Fibroblast of lung (primary cell): ENCODE measurements around the gene KLF16. TPM values are rescaled to one million over a fixed set of nuclear protein-coding genes. Genes with fewer than 3 reads are reported as not detected.

Experiments used
- DNase-seq, 2 donors: peaks; one replicate each; pipeline versions ENCODE4 v3.0.0 to v3.0.0-alpha.2; 2010; ENCODE audit warnings: low read depth in 2 of 2
- H2AFZ ChIP-seq: 2 replicates; pipeline ENCODE4 v1.5.1; 2012; ENCODE audit warnings: low read length, control low read depth, inconsistent platforms
- H3K27ac ChIP-seq: 2 replicates; pipeline ENCODE4 v1.5.1; 2011; ENCODE audit warnings: low read length, control low read depth; ENCODE audit not compliant: insufficient read depth
- H3K27me3 ChIP-seq: 2 replicates; pipeline ENCODE4 v1.5.1; 2011; ENCODE audit warnings: mild to moderate bottlenecking, low read length; ENCODE audit not compliant: control insufficient read depth, insufficient read depth
- H3K36me3 ChIP-seq: 2 replicates; pipeline ENCODE4 v1.5.1; 2011; ENCODE audit warnings: low read length; ENCODE audit not compliant: control insufficient read depth, insufficient read depth
- H3K4me1 ChIP-seq: 2 replicates; pipeline ENCODE4 v1.5.1; 2011; ENCODE audit warnings: low read length; ENCODE audit not compliant: control insufficient read depth, insufficient read depth; ENCODE audit errors: extremely low read depth
- H3K4me2 ChIP-seq: 2 replicates; pipeline ENCODE4 v1.5.1; 2011; ENCODE audit warnings: low read length, control low read depth; ENCODE audit not compliant: insufficient read depth; ENCODE audit errors: extremely low read depth
- H3K4me3 ChIP-seq, 4 experiments: fragments of 200-600 bp in 1 of 4; sonication (generic) in 1 of 4; replicated peaks in 1 of 4; 2 replicates each; pipeline ENCODE4 v1.5.1; 2011 to 2016; ENCODE audit warnings: low read length in 4 of 4, low read depth in 3 of 4, mild to moderate bottlenecking in 3 of 4, control low read depth in 2 of 4, inconsistent platforms in 1 of 4, mixed read lengths in 1 of 4; ENCODE audit not compliant: insufficient read depth in 1 of 4; ENCODE audit errors: control extremely low read depth in 1 of 4
- H3K79me2 ChIP-seq: 2 replicates; pipeline ENCODE4 v1.5.1; 2012; ENCODE audit warnings: mild to moderate bottlenecking, low read length, inconsistent platforms; ENCODE audit not compliant: control insufficient read depth, insufficient read depth
- H3K9ac ChIP-seq: 2 replicates; pipeline ENCODE4 v1.5.1; 2011; ENCODE audit warnings: mild to moderate bottlenecking, low read length, control low read depth; ENCODE audit not compliant: insufficient read depth
- H3K9me3 ChIP-seq: 2 replicates; pipeline ENCODE4 v1.5.1; 2012; ENCODE audit warnings: low read depth, low read length; ENCODE audit not compliant: control insufficient read depth, insufficient read depth
- H4K20me1 ChIP-seq: 2 replicates; pipeline ENCODE4 v1.5.1; 2011; ENCODE audit warnings: low read length; ENCODE audit not compliant: control insufficient read depth, insufficient read depth; ENCODE audit errors: extremely low read depth
- EZH2 ChIP-seq: IDR thresholded peaks from 2 replicates; pipeline ENCODE4 v1.5.1; 2012; ENCODE audit warnings: low read length, control low read depth, mild to moderate bottlenecking; ENCODE audit errors: missing control alignments
- polyA plus RNA-seq, 2 donors: library from polyadenylated mRNA; depleted of rRNA in 1 of 2; stranded (reverse) in 1 of 2; unstranded in 1 of 2; fragments of >200 nt; gene quantifications; 2 replicates each; pipeline ENCODE4 v1.2.1, GENCODE V29; 2011 to 2012; ENCODE audit warnings: missing spikeins in 1 of 2
- total RNA-seq: library from RNA; depleted of rRNA; stranded (reverse); fragments of >200 nt; gene quantifications from 2 replicates; pipeline ENCODE4 v1.2.1, GENCODE V29; 2014
- TF ChIP-seq, protein P1 (sequence below), 2 donors: IDR thresholded peaks in 1 of 2; conservative IDR thresholded peaks in 1 of 2; 1 replicate in 1 of 2; 2 replicates in 1 of 2; pipeline ENCODE4 v1.5.1; 2011 to 2012; ENCODE audit warnings: low read length in 2 of 2, control low read depth in 1 of 2, inconsistent platforms in 1 of 2, low read depth in 1 of 2, mild to moderate bottlenecking in 1 of 2

The KLF16 gene
- total and polyA plus RNA-seq, 2 donors (not counting 1 experiment from before 2014, with no cell fraction given): 4.2 to 6.9 TPM

DNA sequence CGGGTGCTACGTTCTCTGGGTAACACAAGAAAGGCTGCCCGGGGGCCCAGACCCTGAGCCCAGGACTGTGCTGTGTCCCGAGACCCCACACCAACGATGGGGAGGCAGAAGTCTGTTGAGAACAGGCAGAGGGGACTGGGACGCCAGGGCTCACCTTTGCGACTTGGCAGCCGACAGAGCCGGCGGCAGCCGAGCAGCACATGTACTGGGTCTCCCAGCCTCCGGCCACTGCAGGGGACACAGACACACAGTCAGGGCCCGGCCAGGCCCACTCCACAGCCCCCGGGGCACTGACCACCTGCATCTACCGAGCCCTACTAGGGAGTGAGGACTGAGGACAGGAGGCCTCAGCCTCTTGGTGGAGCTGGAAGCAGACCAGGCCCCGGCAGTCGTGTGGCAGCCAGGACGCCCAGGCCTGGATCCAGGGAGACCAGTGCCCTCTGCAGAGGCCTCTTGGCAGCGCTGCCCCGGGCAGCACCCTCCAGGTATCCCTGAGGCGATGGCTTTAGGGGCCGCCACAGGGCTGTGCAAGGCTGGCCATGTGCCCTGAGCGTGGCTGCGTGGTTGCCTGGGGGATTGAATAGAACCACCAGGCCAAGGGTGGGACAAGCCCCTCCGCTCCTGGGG, 45.7 kb downstream of the KLF16 start:
- no peak overlapping the region for H2AFZ ChIP-seq
- DNase-seq: no peak
- no peak overlapping the region for H3K27ac ChIP-seq
- no peaks in the 10 kb centered on the region for H3K79me2 ChIP-seq
- no peak for TF ChIP-seq EZH2
- TF ChIP-seq, protein P1, sequence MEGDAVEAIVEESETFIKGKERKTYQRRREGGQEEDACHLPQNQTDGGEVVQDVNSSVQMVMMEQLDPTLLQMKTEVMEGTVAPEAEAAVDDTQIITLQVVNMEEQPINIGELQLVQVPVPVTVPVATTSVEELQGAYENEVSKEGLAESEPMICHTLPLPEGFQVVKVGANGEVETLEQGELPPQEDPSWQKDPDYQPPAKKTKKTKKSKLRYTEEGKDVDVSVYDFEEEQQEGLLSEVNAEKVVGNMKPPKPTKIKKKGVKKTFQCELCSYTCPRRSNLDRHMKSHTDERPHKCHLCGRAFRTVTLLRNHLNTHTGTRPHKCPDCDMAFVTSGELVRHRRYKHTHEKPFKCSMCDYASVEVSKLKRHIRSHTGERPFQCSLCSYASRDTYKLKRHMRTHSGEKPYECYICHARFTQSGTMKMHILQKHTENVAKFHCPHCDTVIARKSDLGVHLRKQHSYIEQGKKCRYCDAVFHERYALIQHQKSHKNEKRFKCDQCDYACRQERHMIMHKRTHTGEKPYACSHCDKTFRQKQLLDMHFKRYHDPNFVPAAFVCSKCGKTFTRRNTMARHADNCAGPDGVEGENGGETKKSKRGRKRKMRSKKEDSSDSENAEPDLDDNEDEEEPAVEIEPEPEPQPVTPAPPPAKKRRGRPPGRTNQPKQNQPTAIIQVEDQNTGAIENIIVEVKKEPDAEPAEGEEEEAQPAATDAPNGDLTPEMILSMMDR (conservative IDR thresholded peaks at IDR 0.05 in 1 of 2, IDR thresholded peaks at IDR 0.05 in 1 of 2; ENCODE audit: low read depth in 1 of 2, low read length in 2 of 2): no peak
- H3K27me3 ChIP-seq: no peaks in the 10 kb centered on the region
- H4K20me1 ChIP-seq: no peaks in the 10 kb centered on the region
- peaks cover 29% of the 10 kb centered on the region for H3K36me3 ChIP-seq
- H3K4me1 ChIP-seq: peaks cover 2% of the 10 kb centered on the region
- H3K9ac ChIP-seq: no peak overlapping the region
- H3K9me3 ChIP-seq: no peaks in the 10 kb centered on the region
- H3K4me3 ChIP-seq: no peak overlapping the region
- H3K4me2 ChIP-seq: no peak overlapping the region

DNA sequence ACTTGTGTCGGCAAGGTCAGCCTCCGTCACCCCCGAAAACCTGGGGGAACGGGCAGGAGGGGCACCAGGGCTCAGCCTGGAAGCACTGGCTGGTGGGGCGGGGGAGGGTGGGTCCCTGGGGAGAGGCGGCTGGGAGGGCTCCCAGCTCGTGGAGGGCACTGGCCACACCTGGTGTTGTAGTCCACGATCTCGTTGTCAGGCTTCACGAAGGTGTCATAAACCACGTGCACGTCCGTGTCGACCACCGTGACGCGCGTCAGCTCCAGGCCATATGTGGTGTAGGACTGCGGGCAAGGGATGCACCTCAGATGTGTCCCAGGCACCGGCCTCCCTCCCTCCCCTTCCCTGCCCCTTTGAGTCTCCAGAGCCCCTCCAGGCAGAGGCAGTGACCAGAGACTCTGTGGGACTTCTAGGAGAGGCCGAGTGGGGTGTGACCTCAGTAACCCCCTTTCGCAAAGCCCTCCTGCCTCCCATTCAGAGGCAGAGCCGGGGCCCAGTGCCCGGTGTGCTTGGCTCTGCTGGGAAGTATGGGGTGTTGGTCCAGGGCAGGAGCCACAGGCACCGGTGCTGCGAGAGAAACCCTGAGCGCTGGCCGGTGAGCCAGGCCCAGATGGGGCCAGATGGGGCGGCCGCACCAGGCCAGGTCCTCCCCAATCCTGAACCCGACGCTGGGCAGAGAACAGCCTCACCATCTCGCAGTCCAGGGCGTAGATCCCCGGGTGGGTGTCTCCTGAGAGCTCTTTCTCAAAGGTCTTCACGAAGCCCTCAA, 46.7 kb downstream of the KLF16 start:
- TF ChIP-seq, protein P1 (conservative IDR thresholded peaks at IDR 0.05 in 1 of 2, IDR thresholded peaks at IDR 0.05 in 1 of 2; ENCODE audit: low read depth in 1 of 2, low read length in 2 of 2): no peak
- TF ChIP-seq EZH2: no peak
- Histone ChIP-seq H3K9me3 (no peaks in the 10 kb centered on the region), H3K4me1 (peaks cover 2% of the 10 kb centered on the region), H3K36me3 (peaks cover 29% of the 10 kb centered on the region), H2AFZ (no peak overlapping the region), H3K4me3 (no peak overlapping the region), H4K20me1 (no peaks in the 10 kb centered on the region), H3K27me3 (no peaks in the 10 kb centered on the region), H3K4me2 (no peak overlapping the region), H3K9ac (no peak overlapping the region), H3K27ac (no peak overlapping the region), H3K79me2 (no peaks in the 10 kb centered on the region)
- no peak for DNase-seq

DNA sequence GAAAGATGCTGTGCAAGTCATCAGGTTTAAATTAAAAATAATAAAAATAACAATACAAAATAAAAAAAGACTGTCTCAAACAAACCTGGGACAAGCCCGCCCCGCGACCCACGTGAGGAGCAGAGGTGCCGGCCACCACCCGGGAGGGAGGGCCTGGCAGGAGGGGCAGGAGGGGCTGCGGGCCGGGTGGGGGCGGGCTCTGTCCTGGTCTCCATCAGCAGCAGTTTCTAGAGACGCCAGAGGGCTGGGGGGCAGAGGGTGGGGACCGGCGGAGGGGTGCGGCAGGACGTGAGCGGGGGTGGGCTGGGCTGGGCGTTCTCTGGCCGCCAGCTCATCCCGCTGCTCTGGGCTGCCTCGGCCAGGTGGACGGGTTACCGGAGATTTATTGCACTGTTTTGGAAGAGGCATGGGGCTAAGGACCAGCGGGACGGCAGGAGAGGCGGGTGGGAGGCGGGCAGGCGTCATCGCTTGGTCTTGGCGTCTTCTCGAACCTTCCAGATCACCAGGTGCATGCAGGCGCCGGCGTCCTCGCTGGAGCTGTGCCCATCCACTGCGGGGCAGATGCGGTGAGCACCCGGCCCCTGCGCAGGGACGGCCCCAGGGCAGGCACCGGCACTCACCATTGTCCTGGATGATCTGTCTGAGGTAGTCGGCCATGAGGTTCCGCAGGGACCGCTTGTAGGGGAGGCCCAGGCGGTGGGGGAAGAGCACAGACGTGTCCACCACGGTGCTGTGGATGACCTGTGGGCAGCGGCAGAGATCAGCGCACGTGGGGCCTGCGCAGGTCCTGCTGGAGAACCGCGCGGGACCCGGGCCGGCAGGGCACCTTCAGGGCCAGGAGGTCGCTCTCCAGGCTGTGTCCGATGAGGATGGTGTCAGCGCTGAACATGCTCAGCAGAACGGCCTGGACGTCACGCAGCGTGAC, 47.5 kb downstream of the KLF16 start:
- DNase-seq: no peak
- TF ChIP-seq, protein P1 (conservative IDR thresholded peaks at IDR 0.05 in 1 of 2, IDR thresholded peaks at IDR 0.05 in 1 of 2; ENCODE audit: low read depth in 1 of 2, low read length in 2 of 2): no peak
- TF ChIP-seq EZH2: no peak
- peaks cover 26% of the 10 kb centered on the region for H3K36me3 ChIP-seq
- H3K27me3 ChIP-seq: no peaks in the 10 kb centered on the region
- no peak overlapping the region for H3K4me3 ChIP-seq
- H3K9ac ChIP-seq: no peak overlapping the region
- H3K9me3 ChIP-seq: no peaks in the 10 kb centered on the region
- H3K79me2 ChIP-seq: no peaks in the 10 kb centered on the region
- no peaks in the 10 kb centered on the region for H4K20me1 ChIP-seq
- H3K4me1 ChIP-seq: peaks cover 2% of the 10 kb centered on the region
- H3K4me2 ChIP-seq: no peak overlapping the region
- no peak overlapping the region for H2AFZ ChIP-seq
- H3K27ac ChIP-seq: no peak overlapping the region
